ENCODE data around the gene LAPTM4A. TPM values are rescaled to one million over a fixed set of nuclear protein-coding genes. Genes with fewer than 3 reads are reported as not detected.
A peak's percentile ranks its signal among the peaks of the same experiment; 100 is the strongest.

LAPTM4A gene
- total RNA-seq, 1 experiment from 2014 or later, result 160 TPM

DNA sequence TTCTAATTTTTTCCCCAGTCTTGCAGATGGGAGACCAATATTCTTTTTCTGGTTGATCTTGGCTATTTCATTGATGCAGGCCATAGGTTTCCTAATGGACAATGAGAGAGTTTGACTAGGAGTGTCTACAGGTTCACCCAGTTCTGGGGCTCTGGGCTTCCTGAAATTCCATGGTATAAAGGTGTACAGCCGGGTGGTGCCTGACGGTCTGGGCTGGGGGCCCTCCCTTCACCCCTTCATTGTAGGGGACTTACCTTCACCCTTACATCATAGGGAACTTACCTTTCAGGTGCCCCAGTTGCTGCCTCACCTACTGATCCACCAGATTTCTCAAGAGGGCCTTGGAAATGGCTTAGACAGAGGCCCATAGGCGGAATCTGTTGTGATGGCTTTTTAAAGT is 13.0 kb upstream of the LAPTM4A start:
- H3K27ac Mint-ChIP-seq (ENCODE audit: low read depth, unreplicated experiment), result peak overlapping the region; percentile 74
- no peak for DNase-seq (ENCODE audit: unreplicated experiment)
- H3K36me3 Mint-ChIP-seq (ENCODE audit: insufficient read depth, unreplicated experiment), result peaks cover 12% of the 10 kb centered on the region
- no TSS peak for BruUV-seq (replicated peaks)
- TF ChIP-seq, protein P1, sequence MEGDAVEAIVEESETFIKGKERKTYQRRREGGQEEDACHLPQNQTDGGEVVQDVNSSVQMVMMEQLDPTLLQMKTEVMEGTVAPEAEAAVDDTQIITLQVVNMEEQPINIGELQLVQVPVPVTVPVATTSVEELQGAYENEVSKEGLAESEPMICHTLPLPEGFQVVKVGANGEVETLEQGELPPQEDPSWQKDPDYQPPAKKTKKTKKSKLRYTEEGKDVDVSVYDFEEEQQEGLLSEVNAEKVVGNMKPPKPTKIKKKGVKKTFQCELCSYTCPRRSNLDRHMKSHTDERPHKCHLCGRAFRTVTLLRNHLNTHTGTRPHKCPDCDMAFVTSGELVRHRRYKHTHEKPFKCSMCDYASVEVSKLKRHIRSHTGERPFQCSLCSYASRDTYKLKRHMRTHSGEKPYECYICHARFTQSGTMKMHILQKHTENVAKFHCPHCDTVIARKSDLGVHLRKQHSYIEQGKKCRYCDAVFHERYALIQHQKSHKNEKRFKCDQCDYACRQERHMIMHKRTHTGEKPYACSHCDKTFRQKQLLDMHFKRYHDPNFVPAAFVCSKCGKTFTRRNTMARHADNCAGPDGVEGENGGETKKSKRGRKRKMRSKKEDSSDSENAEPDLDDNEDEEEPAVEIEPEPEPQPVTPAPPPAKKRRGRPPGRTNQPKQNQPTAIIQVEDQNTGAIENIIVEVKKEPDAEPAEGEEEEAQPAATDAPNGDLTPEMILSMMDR (IDR thresholded peaks at IDR 0.05; ENCODE audit: unreplicated experiment), result no peak
- H3K4me1 Mint-ChIP-seq (ENCODE audit: insufficient read depth, unreplicated experiment), result peaks cover 22% of the 10 kb centered on the region
- intact Hi-C loops (cut with micrococcal nuclease), result no loop called here
- ChIA-PET POLR2A (interaction anchor here (2.1 to 17.0 kb wide), 3 partner anchors 12 to 49 kb away, joined by 7 to 522 read pairs (median 7); partner anchors contain the start of gene LAPTM4A), CTCF (interaction anchor here (0.7 to 1.3 kb wide), 2 partner anchors 11 to 33 kb away, joined by 3 read pairs; no protein-coding TSS in a partner anchor)
- H3K9me3 Mint-ChIP-seq (ENCODE audit: unreplicated experiment), result peaks cover 6% of the 10 kb centered on the region
- no peaks in the 10 kb centered on the region for H3K27me3 Mint-ChIP-seq (ENCODE audit: insufficient read depth, unreplicated experiment)
- no peak overlapping the region for H3K4me3 Mint-ChIP-seq (ENCODE audit: unreplicated experiment)

DNA sequence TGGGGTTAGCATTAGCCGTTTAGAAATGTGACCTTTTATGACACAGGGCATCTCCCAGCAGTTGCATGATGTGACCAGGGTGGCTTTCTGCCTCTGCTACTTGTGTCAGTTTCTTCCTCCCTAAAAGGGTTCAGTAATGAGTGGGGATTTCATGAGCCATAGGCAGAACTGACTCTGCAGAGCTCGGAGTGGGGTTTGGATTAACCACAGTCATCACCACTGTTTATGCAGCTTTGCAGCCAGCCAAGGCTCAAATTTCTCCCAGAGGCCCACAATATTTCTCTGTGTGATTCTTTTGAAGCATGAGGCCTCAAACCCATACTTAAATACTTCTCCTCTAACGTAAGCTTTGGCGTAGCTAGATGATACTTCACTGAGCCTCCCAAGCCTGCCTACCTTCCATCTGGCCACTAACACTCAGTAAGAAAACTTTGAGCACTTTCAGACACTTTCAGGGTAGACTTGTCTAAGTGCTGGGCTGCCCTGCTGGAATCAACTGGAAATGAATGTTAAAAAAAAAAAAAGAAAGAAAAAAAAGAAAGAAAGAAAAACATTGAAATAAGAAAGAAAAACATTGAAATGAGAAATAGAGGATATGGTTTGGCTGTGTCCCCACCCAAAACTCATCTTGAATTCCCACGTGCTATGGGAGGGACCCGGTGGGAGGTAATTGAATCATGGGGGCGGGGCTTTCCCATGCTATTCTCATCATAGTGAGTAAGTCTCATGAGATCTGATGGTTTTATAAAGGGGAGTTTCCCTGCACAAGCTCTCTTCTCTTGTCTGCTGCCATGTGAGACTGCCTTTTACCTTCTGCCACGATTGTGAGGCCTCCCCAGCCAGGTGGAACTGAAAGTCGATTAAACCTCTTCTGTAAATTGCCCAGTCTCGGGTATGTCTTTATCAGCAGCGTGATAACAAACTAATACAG is 11.5 kb upstream of the LAPTM4A start:
- no peak overlapping the region for H3K27ac Mint-ChIP-seq (ENCODE audit: low read depth, unreplicated experiment)

DNA sequence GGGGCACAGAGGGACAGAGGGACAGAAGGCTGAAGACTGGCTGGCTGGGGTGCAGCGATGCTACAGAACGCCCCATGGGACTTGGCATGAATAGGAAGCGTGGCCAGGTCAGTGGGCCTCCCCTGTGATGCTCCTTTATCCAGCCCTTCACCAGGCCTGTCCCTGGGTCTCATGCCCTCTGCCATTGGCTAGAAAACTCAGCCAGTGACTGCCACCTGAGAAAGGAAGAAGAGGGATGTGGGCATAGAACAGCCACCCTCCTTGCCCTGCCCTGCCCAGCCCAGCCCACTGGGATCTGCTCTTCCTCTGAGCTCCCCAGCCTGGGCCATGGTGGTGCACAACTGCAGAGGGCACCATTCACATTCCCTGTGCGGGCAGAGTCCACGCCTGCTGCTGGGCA is 10.5 kb upstream of the LAPTM4A start:
- Mint-ChIP-seq H3K9me3 (ENCODE audit: unreplicated experiment) (no peaks in the 10 kb centered on the region), H3K4me1 (ENCODE audit: insufficient read depth, unreplicated experiment) (peaks cover 12% of the 10 kb centered on the region), H3K36me3 (ENCODE audit: insufficient read depth, unreplicated experiment) (peaks cover 5% of the 10 kb centered on the region), H3K4me3 (ENCODE audit: unreplicated experiment) (no peak overlapping the region), H3K27ac (ENCODE audit: low read depth, unreplicated experiment) (no peak overlapping the region), H3K27me3 (ENCODE audit: insufficient read depth, unreplicated experiment) (no peaks in the 10 kb centered on the region)
- DNase-seq (ENCODE audit: unreplicated experiment), result no peak
- TF ChIP-seq, protein P1 (IDR thresholded peaks at IDR 0.05; ENCODE audit: unreplicated experiment), result no peak
- ChIA-PET CTCF (interaction anchor here (0.8 to 1.3 kb wide), 4 partner anchors 9 to 39 kb away, joined by 3 to 4 read pairs (median 4); no protein-coding TSS in a partner anchor), POLR2A (interaction anchor here (1.0 to 17.0 kb wide), 2 partner anchors 9 to 10 kb away, joined by 3 to 522 read pairs; partner anchors contain the start of gene LAPTM4A)
- BruUV-seq (replicated peaks), result no TSS peak
- intact Hi-C loops (cut with micrococcal nuclease), result no loop called here

More for the DNA sequence above, 11.5 kb upstream of the LAPTM4A start:
- CTCF ChIA-PET, result interaction anchor here (1.0 to 1.3 kb wide), 2 partner anchors 10 kb away, joined by 3 to 4 read pairs; no protein-coding TSS in a partner anchor
- POLR2A ChIA-PET, result interaction anchor here (17.0 kb wide), 1 partner anchor 11 kb away, joined by 522 read pairs; the partner anchor contains the start of gene LAPTM4A
- intact Hi-C loops (cut with micrococcal nuclease), result no loop called here
- Mint-ChIP-seq H3K9me3 (ENCODE audit: unreplicated experiment) (peaks cover 5% of the 10 kb centered on the region), H3K36me3 (ENCODE audit: insufficient read depth, unreplicated experiment) (peaks cover 10% of the 10 kb centered on the region), H3K4me3 (ENCODE audit: unreplicated experiment) (no peak overlapping the region), H3K27me3 (ENCODE audit: insufficient read depth, unreplicated experiment) (no peaks in the 10 kb centered on the region), H3K4me1 (ENCODE audit: insufficient read depth, unreplicated experiment) (peaks cover 17% of the 10 kb centered on the region)
- DNase-seq (ENCODE audit: unreplicated experiment), result no peak
- TF ChIP-seq, protein P1 (IDR thresholded peaks at IDR 0.05; ENCODE audit: unreplicated experiment), result no peak
- BruUV-seq (replicated peaks), result no TSS peak

DNA sequence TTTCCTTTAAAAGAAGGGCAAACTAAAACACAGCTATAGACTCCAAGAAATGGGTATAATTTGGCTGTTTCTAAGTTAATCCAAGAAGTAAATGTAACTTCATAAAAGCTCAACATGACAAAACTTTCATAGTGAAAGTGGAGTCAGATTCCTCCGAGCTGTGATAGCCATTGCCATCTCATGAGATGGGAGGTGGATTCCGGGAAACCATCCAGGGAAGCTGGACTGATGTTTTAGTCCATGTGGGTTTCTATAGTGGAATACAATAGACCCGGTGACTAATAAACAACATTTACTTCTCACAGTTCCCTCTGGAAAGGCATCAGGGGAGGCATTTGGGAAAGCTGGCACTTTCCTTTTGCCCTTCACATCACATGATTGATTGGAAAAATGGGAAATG is 10.0 kb upstream of the LAPTM4A start:
- TF ChIP-seq, protein P1 (IDR thresholded peaks at IDR 0.05; ENCODE audit: unreplicated experiment), result no peak
- POLR2A ChIA-PET, result interaction anchor here (0.8 to 17.0 kb wide), 3 partner anchors 9 to 71 kb away, joined by 3 to 522 read pairs (median 4); partner anchors contain the start of genes LAPTM4A and WDR35

More for the DNA sequence above, 10.0 kb upstream of the LAPTM4A start:
- peaks cover 5% of the 10 kb centered on the region for H3K36me3 Mint-ChIP-seq (ENCODE audit: insufficient read depth, unreplicated experiment)
- BruUV-seq (replicated peaks), result no TSS peak
- H3K9me3 Mint-ChIP-seq (ENCODE audit: unreplicated experiment), result no peaks in the 10 kb centered on the region
- no peak overlapping the region for H3K4me3 Mint-ChIP-seq (ENCODE audit: unreplicated experiment)
- CTCF ChIA-PET, result interaction anchor here (0.6 to 1.1 kb wide), 5 partner anchors 10 to 46 kb away, joined by 3 to 4 read pairs (median 3); no protein-coding TSS in a partner anchor
- intact Hi-C loops (cut with micrococcal nuclease), result no loop called here
- DNase-seq (ENCODE audit: unreplicated experiment), result no peak
- peaks cover 10% of the 10 kb centered on the region for H3K4me1 Mint-ChIP-seq (ENCODE audit: insufficient read depth, unreplicated experiment)
- H3K27me3 Mint-ChIP-seq (ENCODE audit: insufficient read depth, unreplicated experiment), result no peaks in the 10 kb centered on the region
- H3K27ac Mint-ChIP-seq (ENCODE audit: low read depth, unreplicated experiment), result no peak overlapping the region

Measured in MCF 10A (cell line).